Erythroblast (primary cell): Measurements from ENCODE around the gene BFSP1.

Experiments used
- DNase-seq, 2 experiments: peaks; one replicate each; lab custom pipeline; 2025; lab: John Stamatoyannopoulos, UW
- GATA1 ChIP-seq: IDR thresholded peaks from 2 replicates; pipeline ENCODE4 v1.6.1; 2011; ENCODE audit warnings: low read depth, mild to moderate bottlenecking, control low read depth, low read length, moderate library complexity
- POLR2A ChIP-seq: IDR thresholded peaks from 2 replicates; pipeline ENCODE4 v1.6.1; 2011; ENCODE audit warnings: mild to moderate bottlenecking, low read length

Gene BFSP1

GRCh38 chr20:17530716-17531664 lies at the start of gene BFSP1:
Gene BFSP1 (minus strand): TSS chr20:17531379. CDS start chr20:17531329, 50 bp downstream.
- no peak for TF ChIP-seq GATA1
- peak; percentile 46 for TF ChIP-seq POLR2A
- DNase-seq: peak; percentile 63 to 73

- no peak for DNase-seq
- no peak for TF ChIP-seq GATA1
- no peak for TF ChIP-seq POLR2A
Measured at GRCh38 chr20:17580895-17581294, 49.7 kb upstream of the BFSP1 start.

- TF ChIP-seq GATA1 (no peak), POLR2A (no peak)
- DNase-seq: no peak
Measured at GRCh38 chr20:17579369-17580039, 48.3 kb upstream of the BFSP1 start.

- DNase-seq: no peak
- TF ChIP-seq GATA1: no peak
- no peak for TF ChIP-seq POLR2A
Measured at GRCh38 chr20:17576215-17576614, 45.0 kb upstream of the BFSP1 start.

GRCh38 chr20:17573463-17573862 lies 42.3 kb upstream of the BFSP1 start:
- DNase-seq: no peak
- TF ChIP-seq POLR2A: no peak
- TF ChIP-seq GATA1: no peak

GRCh38 chr20:17572034-17572638 lies 41.0 kb upstream of the BFSP1 start:
- TF ChIP-seq GATA1: no peak
- no peak for TF ChIP-seq POLR2A
- peak in 1 of 2 experiments; percentile 13 for DNase-seq

GRCh38 chr20:17571153-17571527 lies 40.0 kb upstream of the BFSP1 start:
- TF ChIP-seq GATA1 (no peak), POLR2A (no peak)
- DNase-seq: peak; percentile 55 to 65

- peak; percentile 75 to 80 for DNase-seq
- no peak for TF ChIP-seq GATA1
- no peak for TF ChIP-seq POLR2A
Measured at GRCh38 chr20:17570347-17571152, 39.4 kb upstream of the BFSP1 start.

- peak; percentile 75 for TF ChIP-seq POLR2A
- no peak for TF ChIP-seq GATA1
- DNase-seq: peak; percentile 89 to 94
Measured at GRCh38 chr20:17569616-17570346, 38.6 kb upstream of the BFSP1 start, which contains the start of gene DSTN. Gene DSTN (plus strand): TSS chr20:17570075. CDS start chr20:17570209, 134 bp downstream.

- peak; percentile 34 to 50 for DNase-seq
- TF ChIP-seq GATA1 (no peak), POLR2A (no peak)
Measured at GRCh38 chr20:17568972-17569521, 37.9 kb upstream of the BFSP1 start.

- no peak for DNase-seq
- TF ChIP-seq POLR2A (no peak), GATA1 (no peak)
Measured at GRCh38 chr20:17568045-17568788, 37.0 kb upstream of the BFSP1 start.

- no peak for DNase-seq
- TF ChIP-seq POLR2A (no peak), GATA1 (no peak)
Measured at GRCh38 chr20:17566345-17566744, 35.2 kb upstream of the BFSP1 start.
